Activated CD4-positive, alpha-beta T cell treated with anti-CD3 and anti-CD28 coated beads for 4 hours (primary cell): ENCODE data around the gene PTPN14.
"Not testable (repeated sequence)": the region's sequence is repeated elsewhere in the genome, so short reads cannot be mapped to it uniquely, and the experiment has no call there.

Experiments
- DNase-seq, 2 donors: peaks; one replicate each; pipeline ENCODE4 v3.0.0-alpha.2; 2020

Gene PTPN14

GRCh38 chr1:214422137-214422671 is 129.2 kb downstream of the PTPN14 start:
- DNase-seq, result no peak

GRCh38 chr1:214420833-214421232 is 130.6 kb downstream of the PTPN14 start:
- DNase-seq, result no peak

- no peak for DNase-seq
These were observed 131.1 kb downstream of the PTPN14 start for GRCh38 chr1:214420341-214420740.

- no peak for DNase-seq
These were observed 131.8 kb downstream of the PTPN14 start for GRCh38 chr1:214419650-214420049.

DNA sequence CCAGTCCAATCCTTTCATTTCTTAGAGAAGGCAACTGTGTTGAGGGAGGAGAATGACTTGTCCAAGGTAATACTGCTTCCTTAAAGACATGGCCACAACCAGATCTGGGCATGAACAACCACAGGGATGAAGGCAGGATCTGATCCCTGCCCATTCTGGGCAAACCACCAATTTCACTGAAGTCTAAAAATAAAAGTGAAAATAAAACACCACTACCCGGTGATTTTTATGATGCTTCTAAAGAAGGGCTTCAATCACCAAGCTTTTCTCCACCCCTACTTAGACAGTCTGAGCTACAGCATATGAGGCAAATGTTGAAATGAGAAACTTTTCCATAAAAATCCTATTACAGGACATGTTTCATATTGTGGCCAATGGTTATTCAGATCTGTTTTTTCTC is 133.0 kb downstream of the PTPN14 start:
- DNase-seq, result no peak

GRCh38 chr1:214417545-214418210 is 133.7 kb downstream of the PTPN14 start:
- no peak for DNase-seq

- no peak for DNase-seq
These were observed 134.5 kb downstream of the PTPN14 start for GRCh38 chr1:214416858-214417257.

DNA sequence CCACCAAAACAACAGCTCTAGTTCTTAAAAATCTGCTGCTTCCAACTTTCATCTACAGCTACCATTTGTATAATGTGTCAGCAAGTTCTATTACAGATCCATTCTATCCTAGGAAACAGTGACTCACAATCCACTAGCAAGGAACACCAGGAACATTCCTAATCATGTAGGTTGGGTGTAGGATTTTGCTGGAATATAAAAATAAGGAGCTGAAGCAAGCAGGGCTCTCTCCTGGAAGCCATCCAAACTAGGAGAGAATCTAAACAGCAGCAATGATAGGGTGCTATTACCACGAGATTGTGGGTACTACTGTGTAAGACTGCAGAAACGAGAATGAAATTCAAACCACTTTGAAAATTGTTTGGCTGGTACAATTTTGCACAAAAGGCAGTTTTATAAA is 135.0 kb downstream of the PTPN14 start:
- no peak for DNase-seq

DNA sequence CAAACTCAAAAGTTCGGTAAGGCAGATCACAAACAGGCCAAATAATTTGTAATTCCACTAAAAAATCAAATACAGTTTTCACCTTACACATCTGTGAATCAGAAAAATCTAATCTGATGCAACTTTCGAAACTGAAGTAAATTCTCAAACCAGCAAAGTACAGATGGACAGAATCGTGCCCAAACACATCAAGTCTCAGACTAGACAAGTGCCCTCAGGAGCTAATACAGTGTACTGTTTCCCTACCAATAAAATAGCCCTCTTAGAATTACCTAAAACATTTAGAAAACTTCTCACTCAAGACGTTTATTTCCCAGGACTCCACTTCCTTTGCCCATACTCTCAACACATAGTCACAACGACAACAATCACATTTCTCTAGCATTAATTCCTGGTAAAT is 136.3 kb downstream of the PTPN14 start:
- DNase-seq, result no peak

DNA sequence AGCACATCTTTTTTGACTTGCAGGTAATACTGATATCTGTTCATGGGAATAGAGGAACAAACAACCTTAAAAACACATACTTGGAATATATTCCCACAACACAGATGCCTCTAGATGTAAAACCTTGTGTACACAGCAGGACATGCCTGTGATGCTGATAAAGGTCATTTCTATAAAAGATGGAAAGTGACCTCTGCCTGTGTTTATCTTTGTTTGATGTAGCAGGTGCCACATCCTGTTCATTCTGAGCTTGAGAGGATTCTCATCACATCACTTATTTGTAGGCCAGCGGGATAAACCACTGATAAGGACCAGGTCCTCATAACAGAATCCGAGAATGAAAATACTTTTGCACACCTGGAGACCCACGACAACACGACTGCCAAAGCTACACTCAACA is 136.7 kb downstream of the PTPN14 start:
- no peak for DNase-seq

- DNase-seq, result no peak
These were observed 138.1 kb downstream of the PTPN14 start for GRCh38 chr1:214413315-214413714.

GRCh38 chr1:214404571-214405213 is 146.7 kb downstream of the PTPN14 start:
- DNase-seq, result no peak

DNA sequence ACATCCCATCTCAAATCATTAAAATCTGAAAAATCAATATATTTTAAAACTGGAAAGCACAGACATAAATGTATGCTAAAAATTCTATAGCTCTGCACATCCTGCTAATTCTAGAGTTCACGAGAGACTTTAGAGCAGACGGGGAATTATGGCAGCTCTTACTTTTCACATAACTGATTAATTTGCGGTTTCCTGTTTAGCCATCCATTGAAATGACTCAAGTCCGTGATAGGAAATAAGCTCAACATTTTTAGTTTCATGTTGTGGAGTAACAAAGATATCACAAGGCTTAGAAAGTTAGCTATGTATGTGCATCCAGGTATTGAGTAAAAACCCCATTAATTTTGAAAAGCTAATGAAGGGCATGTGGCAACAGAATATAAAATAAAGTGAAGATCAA is 147.2 kb downstream of the PTPN14 start:
- no peak for DNase-seq

- no peak for DNase-seq
These were observed 148.0 kb downstream of the PTPN14 start for GRCh38 chr1:214403431-214403830.

GRCh38 chr1:214402613-214403083 is 148.8 kb downstream of the PTPN14 start:
- DNase-seq, result no peak

GRCh38 chr1:214401666-214402065 is 149.7 kb downstream of the PTPN14 start:
- no peak for DNase-seq

DNA sequence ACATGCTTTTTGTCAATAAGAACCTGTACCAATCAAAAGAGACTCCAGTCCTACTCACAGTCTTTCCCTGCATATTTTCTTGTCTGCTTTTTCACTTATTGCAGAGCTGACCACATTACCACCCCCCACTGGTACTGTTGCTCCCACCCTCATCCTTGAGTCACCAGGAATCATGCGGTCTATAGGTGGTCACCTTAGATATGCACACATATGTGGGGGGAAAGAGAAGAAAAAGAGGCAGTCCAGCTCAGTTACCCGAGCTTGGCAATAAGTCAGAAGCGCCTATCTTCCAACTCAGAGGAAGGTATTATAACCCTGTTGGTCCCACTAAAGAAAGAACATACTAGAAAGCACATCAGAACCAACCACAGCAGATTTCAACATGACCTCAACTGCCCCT is 151.3 kb downstream of the PTPN14 start:
- DNase-seq, result no peak

DNA sequence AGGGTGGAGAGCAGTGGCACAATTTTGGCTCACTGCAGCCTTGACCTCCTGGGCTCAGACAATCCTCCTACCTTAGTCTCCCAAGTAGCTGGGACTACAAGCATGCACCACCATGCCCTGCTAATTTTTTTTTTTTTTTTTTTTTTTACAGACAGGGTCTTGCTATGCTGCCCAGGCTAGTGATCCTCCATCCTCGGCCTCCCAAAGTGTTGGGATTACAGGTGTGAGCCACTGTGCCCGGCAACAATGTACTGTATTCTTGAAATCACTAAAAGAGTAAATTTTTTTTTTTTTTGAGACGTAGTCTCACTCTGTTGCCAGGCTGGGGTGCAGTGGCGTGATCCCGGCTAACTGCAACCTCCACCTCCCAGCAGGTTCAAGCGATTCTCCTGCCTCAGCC is 152.9 kb downstream of the PTPN14 start:
- DNase-seq, result no peak

GRCh38 chr1:214397497-214397896 is 153.9 kb downstream of the PTPN14 start:
- no peak for DNase-seq

DNA sequence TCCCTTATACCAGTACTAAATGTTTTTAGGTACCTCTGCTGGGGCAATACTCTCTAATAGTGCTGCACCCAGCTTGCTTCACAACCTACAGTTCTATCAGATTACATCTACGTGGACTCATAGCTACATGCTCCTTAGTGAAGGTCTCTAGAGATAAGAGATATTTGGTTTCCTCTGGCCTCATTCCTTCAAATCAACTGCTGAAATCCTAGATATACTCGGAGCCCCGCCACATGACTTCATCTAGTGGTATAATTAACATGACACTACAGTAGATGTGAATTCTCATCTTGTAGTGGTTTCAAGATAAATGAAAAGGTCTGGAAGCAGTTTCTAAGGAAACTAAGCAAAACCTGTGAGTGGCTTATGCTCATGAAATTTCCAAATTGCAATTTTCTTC is 155.1 kb downstream of the PTPN14 start:
- DNase-seq, result no peak

DNA sequence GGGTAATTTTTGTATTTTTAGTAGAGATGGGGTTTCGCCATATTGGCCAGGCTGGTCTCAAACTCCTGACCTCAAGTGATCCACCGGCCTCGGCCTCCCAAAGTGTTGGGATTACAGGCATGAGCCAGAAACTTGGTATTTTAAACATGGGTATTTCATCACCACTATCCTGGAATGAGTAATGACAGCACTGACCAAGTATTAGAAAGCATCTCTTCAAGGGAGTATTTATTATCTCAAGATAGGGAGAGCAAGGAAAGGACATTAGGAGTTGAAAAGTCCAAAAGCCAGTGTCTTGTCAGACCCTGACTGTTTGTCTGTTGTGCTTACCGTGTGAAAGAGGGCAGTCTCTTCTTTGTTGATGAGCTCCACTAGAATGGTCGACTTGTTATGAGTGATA is 156.8 kb downstream of the PTPN14 start:
- not testable (repeated sequence) for DNase-seq

DNA sequence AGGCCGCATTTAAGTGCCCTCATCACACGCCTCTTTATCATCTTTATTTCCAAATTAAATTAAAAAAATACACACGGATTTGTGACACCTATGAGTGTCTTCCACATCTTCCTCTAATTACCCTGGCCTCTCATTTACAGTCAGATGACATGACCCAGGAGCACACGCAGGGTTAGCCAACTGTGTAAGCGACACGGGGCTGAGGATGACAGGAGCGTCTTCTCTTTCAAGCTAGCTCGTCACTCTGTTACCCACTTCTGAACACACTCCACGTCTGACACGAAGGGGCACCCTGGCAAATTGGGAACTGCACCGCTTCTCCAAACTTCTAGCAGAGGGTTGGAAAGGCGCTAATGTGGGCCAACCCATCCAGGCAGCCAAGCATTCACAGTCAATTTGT is 158.3 kb downstream of the PTPN14 start:
- no peak for DNase-seq

DNA sequence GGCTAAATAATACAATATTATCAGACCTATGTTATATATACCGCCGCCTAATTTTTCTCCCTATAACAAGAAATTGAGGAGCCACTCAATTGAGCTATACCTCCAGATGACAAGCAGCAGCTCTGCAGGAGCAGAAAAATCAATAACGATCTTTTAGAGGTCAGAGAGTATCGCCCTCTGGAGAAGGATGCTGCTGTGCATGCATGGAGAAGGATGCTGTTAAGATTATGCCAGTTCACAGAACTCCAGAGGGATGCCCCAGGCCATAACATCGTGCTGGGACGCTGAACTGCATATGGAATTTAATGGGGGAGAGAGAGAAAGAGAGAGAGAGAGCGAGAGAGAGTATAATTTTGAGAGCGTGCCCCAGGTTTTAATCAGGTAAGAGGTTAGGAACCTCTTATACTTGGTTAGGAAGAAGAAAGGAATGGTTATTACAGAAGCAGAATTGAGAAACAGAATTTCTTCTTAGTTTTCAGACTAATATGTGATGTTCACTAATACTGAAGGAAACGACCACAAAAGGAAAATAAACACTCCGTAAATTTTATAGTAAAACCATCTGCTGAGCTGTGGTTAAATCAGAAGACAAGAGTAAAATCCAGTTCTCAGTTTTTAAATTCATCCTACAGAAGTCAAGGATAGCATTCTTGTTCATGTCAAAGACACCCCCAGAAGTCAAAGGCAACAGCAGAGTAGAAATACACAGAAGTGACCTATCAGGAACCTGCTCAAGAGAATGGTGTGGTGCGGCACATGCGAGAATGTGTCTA is 159.3 kb downstream of the PTPN14 start:
- no peak for DNase-seq

GRCh38 chr1:214389734-214390133 is 161.7 kb downstream of the PTPN14 start:
- no peak for DNase-seq
